ENCODE measurements around the gene CYB5R3.

GRCh38 chr22:42620084-42620483 lies 29.1 kb downstream of the CYB5R3 start:
- TF ChIP-seq CTCF (conservative IDR thresholded peaks at IDR 0.05 in 1 of 2, IDR thresholded peaks at IDR 0.05 in 1 of 2; ENCODE audit: low read depth in 1 of 2, low read length in 2 of 2) = no peak
- no peak for TF ChIP-seq EZH2 (IDR thresholded peaks at IDR 0.05; ENCODE audit: low read length, missing control alignments)
